Stimulated activated CD4-positive, alpha-beta T cell treated with anti-CD3 and anti-CD28 coated beads, Interleukin-2, amount 100 ng/mL, for 48 hours (primary cell): ENCODE measurements around the gene FCN1.

Experiments used
- DNase-seq, 2 donors: peaks; one replicate each; pipeline ENCODE4 v3.0.0-alpha.2; 2020

The FCN1 gene

DNA sequence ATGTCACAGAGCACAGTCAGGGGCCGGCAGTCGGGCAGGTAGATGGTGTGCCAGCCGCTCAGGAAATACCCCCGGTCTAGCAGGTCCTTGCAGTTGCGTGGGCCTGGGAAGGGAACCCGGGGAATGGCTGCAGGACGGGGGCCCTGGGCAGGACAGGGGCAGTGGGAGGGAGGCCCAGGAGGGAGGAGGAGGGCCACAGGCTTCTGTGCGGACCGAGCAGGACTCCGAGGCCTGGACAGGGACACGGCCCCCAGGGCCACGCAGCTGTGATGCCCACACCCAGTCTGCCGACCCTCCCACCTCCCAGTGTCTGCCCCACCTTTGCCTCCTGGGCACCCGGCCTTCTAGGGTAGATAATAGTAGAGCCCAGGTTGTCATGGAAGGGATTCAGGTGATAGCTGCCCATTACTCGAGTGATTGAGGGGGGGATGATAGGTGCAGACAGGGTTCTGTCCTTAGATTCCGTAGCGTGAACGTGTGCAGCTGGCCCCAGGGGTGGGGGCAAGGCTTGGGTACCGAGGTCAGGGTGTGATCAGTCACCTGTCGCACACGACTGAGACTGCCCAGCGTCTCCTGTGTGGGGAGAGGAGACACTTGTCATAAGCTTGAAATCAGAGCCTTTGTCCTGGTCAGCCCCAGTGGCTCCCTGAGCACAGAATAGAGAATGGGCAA lies 4.5 kb downstream of the FCN1 start:
- no peak for DNase-seq

DNA sequence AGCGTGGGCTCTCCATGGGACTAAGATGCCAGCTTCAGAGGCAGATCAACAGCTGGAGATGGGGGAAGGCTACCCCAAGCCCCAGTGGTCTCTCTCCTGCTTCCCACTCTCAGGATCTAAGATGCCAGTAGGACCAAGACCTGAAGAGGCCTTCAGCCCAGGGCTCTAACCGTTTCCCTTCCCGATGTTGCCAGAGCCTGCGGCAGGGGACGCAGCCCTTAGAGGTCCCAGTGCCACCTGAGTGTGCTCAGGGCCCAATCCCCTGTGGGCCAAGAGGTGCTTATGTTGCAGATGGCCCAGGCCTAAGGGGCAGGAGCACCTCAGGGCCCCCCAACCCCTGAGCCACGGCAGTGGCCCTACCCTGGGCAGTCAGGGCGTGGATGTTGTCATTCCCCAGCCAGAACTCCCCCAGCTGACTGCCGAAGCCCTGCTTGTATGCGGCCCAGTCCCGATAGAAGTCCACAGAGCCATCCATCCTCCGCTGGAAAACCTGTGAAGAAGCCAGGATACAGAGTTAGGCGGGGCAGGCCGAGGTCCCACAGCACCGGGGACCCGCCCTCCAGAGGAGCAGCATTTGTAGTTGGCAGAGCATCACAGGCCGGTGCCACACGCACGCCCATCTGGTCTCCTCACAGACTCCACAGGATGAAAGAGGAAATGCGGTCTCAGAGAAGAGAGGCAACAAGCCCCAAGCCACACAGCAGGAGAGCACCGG lies 5.4 kb downstream of the FCN1 start:
- no peak for DNase-seq

DNA sequence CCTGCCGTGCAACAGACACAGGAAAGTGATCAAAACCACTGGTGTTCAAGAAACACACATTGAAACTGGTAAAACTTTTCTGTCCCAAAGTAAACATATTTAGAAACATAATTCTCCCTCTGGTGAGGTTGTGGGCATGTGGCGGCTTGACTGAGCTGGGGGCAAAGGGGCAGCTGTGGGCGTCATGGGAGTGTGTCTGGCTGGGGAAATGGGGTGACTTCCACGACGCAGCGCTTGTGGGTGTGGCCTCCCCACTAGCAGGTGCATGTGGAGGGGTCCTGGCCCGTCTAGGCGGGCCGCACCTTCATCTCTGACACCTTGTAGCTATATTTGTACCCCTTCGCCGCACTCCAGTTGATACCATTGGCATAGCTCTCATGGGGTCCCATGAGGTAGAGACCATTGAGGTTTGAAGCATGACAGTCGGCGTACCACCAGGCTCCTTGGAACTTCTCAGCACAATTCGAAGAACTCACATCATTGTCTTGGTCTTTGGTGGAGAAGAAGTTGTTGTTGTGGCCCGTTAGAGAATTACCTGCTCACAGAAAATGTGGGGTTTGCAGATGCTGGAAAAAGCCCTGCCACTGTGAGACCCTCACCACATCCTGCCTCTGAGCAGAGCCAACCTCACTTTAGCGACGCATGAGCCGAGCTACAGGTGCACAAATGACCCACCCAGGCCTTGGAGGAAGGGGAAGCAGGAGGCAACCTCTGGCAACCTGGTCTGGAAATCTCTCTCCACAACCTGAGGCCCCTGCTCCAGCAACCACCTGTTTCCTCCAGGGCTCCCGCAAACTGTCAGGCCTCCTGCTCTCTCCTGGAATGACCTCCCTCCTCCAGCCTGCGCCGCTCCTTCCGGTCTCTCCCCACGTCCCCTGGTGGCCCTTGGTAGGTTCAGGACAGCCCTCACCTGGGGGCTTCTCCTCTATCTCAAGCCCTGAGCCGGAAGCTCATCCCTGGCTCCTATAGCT lies 7.9 kb downstream of the FCN1 start:
- no peak for DNase-seq

DNA sequence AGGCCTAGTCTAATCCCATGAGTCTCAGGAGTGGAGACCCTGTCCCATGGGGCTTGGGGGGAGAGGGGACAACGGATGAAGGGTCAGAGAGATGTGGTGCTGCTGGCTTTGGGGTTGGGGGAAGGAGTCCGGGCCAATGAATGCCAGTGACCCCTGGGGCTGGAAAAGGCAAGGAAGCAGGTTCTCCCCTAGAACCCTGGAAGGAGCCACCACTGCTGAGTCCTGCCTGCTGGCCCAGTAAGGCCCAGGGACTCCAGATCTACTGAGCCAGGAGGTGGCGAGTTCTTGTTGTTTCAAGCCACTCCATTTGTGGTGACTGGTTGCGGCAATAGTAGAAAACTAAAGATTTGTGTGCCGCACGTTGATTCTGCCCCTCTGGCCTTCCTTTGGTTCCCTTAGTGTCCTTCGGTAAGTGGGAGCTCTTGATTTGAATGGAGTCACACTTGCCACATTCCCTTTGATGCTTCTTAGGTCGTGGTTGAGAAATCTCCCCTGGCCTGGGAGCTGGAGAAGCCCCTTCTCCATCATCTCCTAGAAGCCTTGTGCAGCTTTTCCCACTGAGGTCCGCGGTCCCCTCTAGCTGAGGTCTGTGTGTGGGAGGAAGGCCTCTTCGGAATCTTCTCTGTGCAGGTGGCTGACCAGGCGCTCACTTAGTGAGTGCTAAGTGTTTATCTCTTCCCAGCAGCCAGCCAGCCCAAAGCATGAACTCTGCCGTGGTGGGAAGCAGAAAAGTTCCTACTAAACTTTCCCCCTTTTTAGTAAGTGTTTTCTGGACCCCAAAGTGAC lies 9.0 kb downstream of the FCN1 start:
- no peak for DNase-seq

DNA sequence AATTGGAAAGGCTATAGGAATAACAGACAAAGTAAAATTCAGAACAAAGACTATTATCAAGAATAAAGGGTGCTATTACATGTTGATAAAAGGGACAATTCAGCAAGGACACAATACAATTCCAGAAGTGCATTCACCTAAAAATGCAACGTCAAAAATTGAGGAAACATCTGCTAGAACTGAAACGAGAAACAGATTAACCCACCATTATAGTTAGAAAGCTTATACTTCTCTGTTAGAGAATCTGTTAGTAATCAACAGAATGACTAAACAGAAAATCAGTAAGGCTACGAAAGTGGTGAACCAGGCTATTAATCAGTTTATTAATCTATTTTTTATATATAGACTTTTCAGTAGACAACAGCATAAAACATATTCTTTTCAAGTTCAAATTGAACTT lies 14.8 kb downstream of the FCN1 start:
- no peak for DNase-seq

DNA sequence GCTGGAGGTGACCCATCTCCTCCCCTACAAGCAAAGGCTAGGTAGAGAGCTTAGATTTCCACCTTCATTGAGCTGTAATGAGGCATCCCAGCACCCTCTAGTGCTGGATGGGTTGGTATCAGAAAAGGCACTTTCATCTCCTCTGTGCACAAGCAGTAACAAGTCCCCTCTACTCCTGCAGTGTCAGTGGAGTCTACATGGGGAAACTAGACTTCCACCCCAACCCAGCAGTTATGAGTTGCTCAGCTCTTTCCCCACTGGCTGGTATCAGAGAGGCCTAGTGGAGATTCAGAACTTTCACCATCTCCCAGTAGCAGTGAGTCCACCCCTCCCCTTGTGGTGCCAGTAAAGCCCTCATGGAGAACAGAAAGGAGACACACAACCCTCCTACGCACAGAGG lies 17.9 kb downstream of the FCN1 start:
- DNase-seq: no peak

DNA sequence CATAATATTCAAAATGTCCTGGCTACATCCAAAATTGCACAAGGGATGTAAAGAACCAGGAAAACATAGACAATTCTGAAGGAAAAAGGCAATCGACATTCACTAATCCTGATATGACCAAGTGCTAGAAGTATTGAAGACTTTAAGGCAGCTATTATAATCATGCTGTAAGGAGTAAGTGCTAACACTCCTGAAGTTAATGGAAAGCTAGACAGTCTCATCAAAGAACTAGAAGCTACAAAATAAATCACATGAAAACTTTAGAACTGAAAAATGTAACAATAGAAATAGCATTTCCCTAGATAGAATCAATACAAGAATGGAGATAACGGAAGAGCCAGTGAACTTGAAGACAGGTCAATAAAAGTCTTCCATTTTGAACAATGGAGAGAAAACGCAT lies 18.5 kb downstream of the FCN1 start:
- DNase-seq: no peak

DNA sequence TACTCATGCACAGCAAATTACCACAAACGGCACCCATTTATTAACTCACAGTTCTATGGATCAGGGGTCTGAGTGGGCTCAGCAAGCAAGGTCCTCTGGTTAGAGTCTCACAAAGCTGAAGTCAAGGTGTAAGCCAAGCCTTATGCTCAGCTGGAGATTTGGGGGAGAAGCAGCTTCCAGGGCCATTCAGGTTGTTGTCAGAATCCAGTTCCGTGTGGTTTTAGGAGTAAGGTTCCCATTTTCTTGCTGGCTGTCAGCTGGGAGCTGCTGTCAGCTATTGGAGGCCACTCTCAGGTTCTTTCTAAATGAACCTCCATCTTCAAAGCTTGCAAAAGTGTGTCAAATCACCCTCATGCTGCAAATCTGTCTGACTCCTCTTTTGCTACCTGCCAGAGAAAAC lies 19.4 kb downstream of the FCN1 start:
- DNase-seq: no peak

DNA sequence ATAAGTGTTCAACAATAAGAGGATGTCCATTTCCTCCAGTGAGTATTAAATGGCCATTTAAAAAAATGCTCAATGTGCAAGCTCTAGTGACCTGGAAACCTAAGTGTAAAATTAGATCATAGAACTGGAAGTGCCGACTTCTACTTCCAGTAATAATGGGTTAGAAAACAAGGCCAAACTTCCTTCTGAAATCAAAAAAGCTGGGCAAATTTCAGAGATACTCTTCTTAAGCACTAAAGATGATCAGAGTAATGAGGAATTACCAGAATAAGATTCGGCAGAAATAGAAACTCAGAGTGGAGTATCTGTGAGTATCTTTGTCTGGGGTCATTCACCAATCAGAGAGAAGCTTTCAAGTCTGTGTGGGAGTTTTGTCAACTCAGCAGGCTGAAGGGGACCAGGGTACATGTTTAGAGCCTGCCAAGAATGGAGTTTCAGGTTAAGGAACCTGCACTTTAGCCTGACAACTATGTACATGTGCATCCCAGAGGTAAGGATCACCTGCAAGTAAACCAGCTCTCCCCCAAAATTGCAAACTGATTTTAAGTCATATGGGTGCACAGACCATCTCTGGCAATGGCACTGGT lies 20.0 kb downstream of the FCN1 start:
- no peak for DNase-seq

DNA sequence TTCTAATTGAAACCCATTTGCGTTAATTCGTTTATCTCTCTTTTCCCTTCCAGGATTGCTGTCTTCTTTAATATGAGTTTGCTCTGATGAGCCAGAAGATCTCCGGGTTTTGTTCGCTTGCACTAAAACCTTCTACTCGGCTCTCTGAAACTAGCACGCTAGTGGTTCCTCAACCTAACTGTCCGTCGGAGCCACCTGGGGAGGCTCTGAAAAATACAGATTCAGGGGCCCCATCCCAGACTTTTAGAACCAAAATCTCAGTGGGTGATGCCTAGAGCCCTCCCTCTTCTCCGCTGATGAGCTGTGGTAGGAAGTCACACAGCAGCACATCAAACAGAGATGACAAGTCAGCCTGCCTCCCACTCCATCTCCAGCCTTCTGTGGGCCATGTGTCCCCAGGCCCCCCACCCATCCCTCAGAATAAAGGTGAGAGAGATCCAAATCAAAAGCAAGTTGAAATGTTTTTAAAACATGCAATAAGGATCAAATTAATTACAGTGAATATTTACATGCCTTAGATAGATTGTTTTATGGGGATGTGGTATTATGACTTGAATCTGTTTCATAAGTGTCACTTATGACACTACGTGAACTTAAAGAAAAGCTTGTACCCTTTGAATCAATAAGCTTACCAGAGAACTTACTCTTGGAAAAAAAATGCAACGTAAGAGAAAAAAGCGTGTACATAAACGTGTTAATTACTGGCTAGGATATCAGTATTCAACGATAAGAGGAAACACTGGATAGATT lies 20.7 kb downstream of the FCN1 start:
- DNase-seq: no peak

DNA sequence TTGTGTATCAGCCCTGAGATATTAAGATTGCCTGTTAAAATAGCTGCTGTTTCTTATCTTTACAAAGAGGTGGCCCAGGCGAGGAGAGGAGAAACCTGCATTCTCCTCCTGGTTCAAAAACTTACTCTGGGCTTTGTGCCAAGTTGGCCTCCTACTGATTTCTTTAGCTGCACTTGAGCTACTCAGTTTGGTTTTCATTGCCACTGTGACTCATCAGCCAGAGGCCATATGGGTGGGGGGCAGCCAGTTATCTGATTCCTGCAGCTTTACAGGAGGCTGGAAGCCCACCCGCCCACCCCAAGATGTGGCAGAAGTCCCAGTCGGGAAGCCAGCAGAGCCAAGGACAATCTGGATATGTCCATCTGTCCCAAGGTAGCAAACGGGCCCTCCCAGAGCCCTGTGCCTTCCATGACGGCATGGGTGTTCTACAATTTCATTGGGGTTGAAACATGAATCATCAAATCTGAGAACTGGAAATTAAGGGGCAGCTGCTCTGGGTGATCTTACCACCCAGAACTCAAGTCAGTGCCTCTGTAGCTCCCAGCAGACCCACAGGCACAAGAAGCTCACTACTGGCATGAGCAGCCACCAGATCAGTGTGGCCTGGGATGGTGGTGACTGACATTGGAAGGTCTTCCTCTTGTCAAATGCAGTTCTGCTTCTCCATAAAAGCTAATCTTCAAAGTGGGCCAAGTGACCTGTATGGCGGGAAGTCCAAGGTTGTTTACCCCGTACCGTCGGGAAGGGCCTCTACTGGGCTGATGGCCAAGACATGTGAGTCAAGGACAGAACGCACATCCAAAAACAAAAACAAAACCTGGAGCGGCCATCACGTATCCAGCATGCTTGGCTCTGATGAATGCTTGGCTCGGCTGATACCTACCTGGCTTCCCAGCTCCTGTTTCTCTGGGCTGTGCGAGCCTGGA lies 21.5 kb downstream of the FCN1 start:
- no peak for DNase-seq

DNA sequence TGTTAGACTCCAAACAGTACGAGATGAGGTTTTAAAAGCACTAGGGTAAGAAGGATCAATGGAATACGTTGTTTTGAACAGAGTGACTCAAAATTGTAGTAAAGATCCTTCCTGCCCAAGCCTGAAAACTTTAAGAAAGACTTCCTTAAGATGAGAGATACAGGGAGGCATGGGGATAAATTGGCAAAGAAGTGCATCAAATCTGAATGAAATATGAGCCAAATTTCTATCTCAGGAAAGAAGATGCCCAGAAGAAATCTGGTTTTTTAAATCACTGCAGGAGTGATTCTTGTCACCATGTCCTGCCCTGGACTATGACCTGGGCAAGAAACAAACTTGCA lies 22.2 kb downstream of the FCN1 start:
- no peak for DNase-seq

DNA sequence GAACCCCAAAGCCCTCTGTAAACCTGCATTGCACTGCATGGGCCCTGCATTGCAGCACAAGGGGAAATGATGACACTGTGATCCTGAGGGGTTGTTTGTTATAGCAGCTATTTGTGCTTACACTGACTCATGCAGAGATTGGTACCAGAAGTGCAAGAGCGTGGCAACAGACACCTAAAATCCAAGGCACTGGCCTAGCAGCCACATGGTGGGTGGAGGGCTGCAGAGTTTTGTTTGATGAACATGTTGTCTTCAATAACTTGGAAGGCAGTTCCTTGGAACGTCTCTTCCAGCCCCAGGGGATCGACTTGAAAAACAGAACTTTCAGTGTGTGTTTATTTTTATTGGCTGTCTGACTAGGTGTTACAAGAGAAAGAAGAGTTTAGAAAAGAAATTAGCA lies 22.6 kb downstream of the FCN1 start:
- DNase-seq: no peak

DNA sequence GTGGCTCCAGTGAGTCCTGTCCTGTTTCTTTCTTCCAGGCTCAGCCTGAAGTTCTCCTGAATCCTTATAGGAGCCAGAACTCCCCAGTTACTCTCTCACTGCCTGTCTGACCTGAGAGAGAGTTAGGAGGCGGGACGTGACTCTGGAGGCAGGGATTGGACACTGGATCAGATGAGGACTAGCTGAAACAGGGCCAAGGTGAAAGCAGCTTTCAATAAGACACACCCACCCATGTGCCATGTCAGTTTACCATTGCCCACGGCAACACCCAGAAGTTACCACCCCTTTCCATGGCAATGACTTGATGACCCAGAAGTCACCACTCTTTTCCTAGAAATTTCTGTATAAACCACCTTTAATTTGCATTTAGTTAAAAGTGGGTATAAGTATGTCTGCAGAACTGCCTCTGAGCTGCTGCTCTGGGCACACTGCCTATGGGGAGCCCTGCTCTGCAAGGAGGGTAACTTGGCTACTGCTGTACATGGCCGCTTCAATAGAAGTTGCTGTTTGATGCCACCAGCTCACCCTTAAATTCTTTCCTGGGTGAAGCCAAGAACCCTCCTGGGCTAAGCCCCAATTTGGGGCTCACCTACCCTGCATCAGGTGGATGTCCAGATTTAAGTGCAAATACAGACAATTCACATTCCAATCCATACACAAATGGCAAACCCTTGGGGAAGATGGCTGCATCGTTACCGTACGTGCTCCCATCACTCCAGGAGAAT lies 23.4 kb downstream of the FCN1 start:
- no peak for DNase-seq

DNA sequence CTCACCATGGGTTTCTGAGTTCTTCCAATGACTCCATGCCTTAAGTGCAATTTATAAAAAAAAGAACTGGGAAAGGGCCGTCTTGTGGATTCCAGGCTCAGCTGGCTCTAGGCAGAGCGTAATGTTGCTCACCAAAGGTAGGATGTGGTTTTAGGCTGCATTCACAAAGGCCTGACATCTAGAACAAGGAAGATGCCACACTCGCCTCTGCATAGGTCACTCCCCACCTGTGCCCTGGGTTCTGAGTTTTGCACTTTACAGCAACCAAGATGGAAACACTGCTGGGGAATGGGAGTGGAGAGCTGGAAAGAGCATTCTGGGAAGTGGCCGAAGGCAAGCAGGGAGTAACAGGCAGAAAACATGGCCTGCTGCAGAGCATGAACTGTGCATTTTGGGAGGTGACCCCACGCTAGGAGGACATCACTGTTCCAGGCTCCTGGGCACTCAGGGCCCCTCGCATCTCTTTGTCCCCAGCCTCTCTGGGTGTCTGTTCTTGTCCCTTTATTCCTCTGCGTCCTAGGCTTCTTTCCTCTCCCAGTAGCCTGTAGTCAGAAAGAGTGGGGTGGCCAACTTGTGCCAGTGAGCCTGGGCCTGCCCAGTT lies 24.8 kb downstream of the FCN1 start:
- no peak for DNase-seq

DNA sequence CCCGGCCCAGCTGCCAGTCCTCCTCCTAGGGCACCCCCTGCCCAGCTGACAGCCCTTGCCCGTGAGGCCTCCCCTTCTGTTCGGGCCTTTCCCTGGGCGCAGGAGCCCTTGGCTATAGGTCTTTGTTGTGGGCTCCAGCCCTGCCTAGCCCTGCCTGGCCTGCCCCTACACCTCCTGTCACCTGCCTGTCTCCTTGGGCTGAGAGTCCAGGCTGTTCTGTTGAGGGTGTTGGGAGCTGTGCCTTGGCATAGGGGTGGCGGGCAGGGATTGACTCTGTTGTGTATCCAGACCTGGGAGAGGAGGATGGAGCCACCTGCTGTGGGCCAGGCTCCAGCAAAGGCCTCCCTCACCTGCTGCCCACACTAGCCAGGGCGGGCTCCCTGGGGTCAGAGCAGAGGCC lies 25.5 kb downstream of the FCN1 start:
- DNase-seq: no peak

DNA sequence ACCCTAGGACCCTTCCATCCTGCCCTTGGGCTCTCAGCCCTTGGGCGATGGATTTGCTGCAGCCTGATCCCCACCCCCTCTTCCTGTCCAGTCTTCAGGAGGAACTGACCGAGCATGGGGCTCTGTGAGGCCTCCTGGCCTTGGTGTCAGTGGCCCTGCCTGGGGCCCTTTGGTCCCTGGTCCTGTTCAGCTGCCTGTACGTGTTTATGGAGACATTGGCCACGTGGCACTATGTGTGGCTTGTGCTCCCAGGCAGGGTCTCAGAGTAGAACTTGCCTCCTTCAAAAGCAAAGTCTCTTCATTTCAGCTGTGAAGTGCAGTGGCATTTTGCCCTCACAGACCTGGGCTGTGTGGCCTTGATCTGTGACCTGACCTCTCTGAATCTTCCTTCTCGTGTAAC lies 26.0 kb downstream of the FCN1 start:
- DNase-seq: no peak

DNA sequence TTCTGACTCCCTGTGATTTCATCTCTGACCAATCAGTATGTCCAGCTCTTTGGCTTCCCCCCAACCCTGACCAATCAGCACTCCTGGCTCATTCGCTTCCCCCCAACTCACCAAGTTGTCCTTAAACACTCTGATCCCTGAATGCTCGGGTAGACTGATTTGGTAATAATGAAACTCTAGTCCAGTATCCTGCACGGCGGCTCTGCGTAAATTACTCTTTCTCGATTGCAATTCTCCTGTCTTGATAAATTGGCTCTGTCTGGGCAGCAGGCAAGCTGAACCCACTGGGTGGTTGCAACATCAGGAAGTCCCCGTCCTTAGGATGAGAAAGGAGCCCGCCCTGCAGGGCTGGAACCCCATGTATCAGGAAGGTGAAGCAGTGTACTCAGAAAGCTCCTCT lies 26.7 kb downstream of the FCN1 start:
- DNase-seq: no peak

DNA sequence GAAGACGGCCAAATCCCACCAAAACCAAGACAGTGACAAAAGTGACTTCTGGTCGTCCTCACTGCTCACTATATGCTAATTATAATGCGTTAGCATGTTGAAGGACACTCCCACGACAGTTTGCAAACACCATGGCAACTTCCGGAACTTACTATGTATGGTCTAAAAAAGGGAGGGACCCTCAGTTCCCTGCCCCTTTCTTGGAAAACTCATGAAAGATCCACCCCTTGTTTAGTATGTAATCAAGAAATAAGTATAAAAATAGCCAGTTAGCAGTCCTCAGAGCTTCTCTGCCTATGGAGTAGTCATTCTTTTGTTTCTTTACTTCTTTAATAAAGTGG lies 27.6 kb downstream of the FCN1 start:
- no peak for DNase-seq
